GM20000 (cell line): ENCODE results near the gene CRB2.

Experiments used
- DNase-seq: peaks from one replicate; pipeline ENCODE4 v3.0.0; 2012; ENCODE audit warnings: low spot score
- CTCF ChIP-seq: IDR thresholded peaks from 2 replicates; pipeline ENCODE4 v1.5.1; 2012; ENCODE audit warnings: mild to moderate bottlenecking, control low read depth; ENCODE audit errors: extremely low read depth, missing control alignments

The CRB2 gene

GRCh38 chr9:123424552-123425225, 68.7 kb downstream of the CRB2 start:
- no peak for TF ChIP-seq CTCF
- no peak for DNase-seq

- TF ChIP-seq CTCF, result no peak
- DNase-seq, result no peak
These were observed 69.3 kb downstream of the CRB2 start for GRCh38 chr9:123425261-123425821.

- DNase-seq, result no peak
- no peak for TF ChIP-seq CTCF
These were observed 69.9 kb downstream of the CRB2 start for GRCh38 chr9:123425836-123426365.

- DNase-seq, result peak; percentile 51
- no peak for TF ChIP-seq CTCF
These were observed 70.4 kb downstream of the CRB2 start for GRCh38 chr9:123426406-123426805.
